HG03280 (cell line): ENCODE data around the gene MRPL24.

ENCODE experiments used
- ATAC-seq: cut with Tn5 transposase; IDR thresholded peaks from one replicate; pipeline ENCODE4 v1.9.1; 2021; ENCODE audit warnings: mild to moderate bottlenecking, moderate library complexity; ENCODE audit not compliant: unreplicated experiment

MRPL24 gene

GRCh38 chr1:156712626-156713025, 28.3 kb downstream of the MRPL24 start:
- ATAC-seq = no peak

- ATAC-seq = no peak
These were observed 29.7 kb downstream of the MRPL24 start for GRCh38 chr1:156711011-156711817.

- ATAC-seq = no peak
These were observed 31.0 kb downstream of the MRPL24 start for GRCh38 chr1:156709757-156710489.

- no peak for ATAC-seq
These were observed 31.9 kb downstream of the MRPL24 start for GRCh38 chr1:156709031-156709430.

GRCh38 chr1:156708218-156708661, 32.6 kb downstream of the MRPL24 start:
- ATAC-seq = no peak

- no peak for ATAC-seq
These were observed 33.3 kb downstream of the MRPL24 start for GRCh38 chr1:156707417-156708217.

GRCh38 chr1:156706657-156707416, 34.1 kb downstream of the MRPL24 start:
- no peak for ATAC-seq

- ATAC-seq = no peak
These were observed 34.8 kb downstream of the MRPL24 start for GRCh38 chr1:156705918-156706656.

GRCh38 chr1:156705321-156705917, 35.5 kb downstream of the MRPL24 start, which contains the start of gene CRABP2:
TSS of gene CRABP2 (minus strand) at chr1:156705583. CDS start at chr1:156705446, 137 bp downstream.
- no peak for ATAC-seq

GRCh38 chr1:156704930-156705320, 36.0 kb downstream of the MRPL24 start:
- ATAC-seq = no peak

- no peak for ATAC-seq
These were observed 36.6 kb downstream of the MRPL24 start for GRCh38 chr1:156704166-156704711.

GRCh38 chr1:156703741-156704140, 37.1 kb downstream of the MRPL24 start:
- no peak for ATAC-seq

GRCh38 chr1:156703336-156703735, 37.6 kb downstream of the MRPL24 start:
- ATAC-seq = no peak

GRCh38 chr1:156700736-156701531, 40.0 kb downstream of the MRPL24 start:
- no peak for ATAC-seq

- no peak for ATAC-seq
These were observed 41.9 kb downstream of the MRPL24 start for GRCh38 chr1:156698995-156699394.

- no peak for ATAC-seq
These were observed 43.4 kb downstream of the MRPL24 start for GRCh38 chr1:156697481-156697880.

GRCh38 chr1:156696755-156697154, 44.1 kb downstream of the MRPL24 start:
- ATAC-seq = no peak

GRCh38 chr1:156694690-156694962, 46.3 kb downstream of the MRPL24 start:
- no peak for ATAC-seq
